Fibroblast of skin of back (primary cell): ENCODE results near the gene KCNG2.

ENCODE experiments used
- DNase-seq: peaks from one replicate; pipeline ENCODE4 v3.0.0-alpha.2; 2013

KCNG2 gene

GRCh38 chr18:79800371-79801180 is 2.8 kb downstream of the KCNG2 start:
- no peak for DNase-seq

- DNase-seq = no peak
Measured at GRCh38 chr18:79801217-79801616, 3.5 kb downstream of the KCNG2 start.

- DNase-seq = no peak
Measured at GRCh38 chr18:79801641-79802040, 3.9 kb downstream of the KCNG2 start.

- DNase-seq = no peak
Measured at GRCh38 chr18:79802298-79802697, 4.6 kb downstream of the KCNG2 start.

DNA sequence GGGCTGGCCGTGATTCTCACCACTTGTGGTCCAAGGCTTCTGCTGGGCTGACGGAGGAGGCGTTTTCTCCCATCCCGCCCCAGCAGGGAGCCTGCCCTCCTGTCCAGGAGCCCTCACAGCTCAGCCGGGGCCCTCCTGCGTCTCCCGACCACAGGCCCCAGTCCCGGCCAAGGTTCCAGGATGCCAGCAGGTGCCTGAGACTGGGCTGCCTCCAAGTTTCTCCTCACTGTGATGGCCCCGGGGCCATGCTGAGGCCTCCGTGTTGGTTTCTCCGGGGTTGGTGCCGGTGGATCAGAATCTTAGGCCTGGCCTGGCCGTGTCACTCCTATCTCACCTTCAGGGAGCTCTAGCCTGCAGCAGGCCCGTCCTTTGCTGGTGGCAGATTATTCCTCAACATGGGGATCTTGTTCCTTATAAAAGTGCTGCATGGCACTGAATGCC is 5.9 kb downstream of the KCNG2 start:
- DNase-seq = no peak

DNA sequence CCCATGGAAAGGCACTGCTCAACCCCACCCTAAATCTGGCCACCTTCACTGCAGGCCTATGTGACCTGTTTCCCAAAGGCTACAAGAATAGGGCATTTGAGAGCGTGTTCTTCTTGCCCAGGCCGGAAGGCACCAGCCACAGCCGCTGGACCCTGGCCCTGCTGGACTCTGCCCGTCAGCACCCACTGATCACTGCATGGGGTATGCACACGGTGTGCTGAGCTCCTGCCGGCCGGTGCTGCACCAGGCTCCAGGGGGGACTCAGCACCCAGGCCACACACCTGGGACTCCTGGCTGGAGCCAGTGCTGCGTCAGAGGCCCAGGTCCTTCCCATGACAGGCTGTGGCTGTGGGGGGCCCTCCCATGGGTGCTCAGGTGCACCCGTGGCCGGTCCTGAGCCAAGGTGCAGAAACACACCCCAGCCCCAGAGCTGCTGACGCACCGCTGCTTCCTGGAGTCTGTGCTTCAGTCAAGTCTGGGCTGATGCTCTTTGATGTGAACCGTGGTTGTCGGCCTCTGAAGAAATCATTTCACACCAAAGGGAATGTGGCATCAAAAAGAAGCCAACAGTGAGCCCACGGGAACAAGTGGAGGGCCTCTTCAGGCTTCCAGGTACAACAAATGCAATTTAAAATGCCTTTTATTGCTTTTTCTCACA is 6.5 kb downstream of the KCNG2 start:
- no peak for DNase-seq

GRCh38 chr18:79805211-79805887 is 7.6 kb downstream of the KCNG2 start:
- DNase-seq = no peak

GRCh38 chr18:79805926-79806487 is 8.3 kb downstream of the KCNG2 start:
- DNase-seq = no peak

DNA sequence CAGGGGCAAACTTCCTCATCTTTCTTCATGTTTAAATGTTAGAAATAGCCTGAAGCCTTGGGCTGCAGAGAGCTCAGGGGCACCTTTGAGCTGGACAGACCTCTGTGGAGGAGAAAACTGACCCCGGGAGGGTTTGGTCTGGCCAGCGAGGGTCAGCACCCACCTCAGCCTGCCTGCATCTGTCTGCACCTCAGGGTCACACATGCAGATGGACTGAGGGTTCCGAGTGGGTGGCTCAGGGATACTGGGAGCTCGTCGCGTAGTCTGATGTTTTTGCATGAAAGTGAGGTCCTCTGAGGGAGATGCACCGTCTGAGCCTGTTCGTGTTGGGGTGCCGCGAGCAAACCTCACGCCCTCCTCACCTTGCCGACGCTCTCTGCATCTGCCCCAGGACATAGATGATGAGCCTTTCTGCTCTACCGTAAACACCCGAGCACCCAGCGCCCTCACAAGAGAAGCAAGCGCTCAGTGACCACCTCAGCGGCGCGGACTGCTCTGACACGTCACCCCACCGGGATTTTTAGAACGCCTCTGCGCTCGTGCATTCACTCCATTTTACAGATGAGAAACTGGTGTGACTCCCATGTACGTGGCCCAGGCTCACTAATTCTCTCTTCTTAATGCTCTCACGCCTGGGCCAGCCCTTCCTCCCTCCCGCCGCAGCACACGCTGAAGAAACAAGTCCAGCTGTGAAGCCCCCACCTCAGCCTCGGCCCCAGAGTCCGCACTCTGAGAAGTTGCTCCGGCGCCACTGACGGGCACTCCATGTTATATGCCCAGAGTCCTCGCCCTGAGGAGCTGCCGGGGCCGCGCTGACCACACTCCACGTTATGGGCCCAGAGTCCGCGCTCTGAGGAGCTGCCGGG is 9.5 kb downstream of the KCNG2 start:
- DNase-seq = no peak

DNA sequence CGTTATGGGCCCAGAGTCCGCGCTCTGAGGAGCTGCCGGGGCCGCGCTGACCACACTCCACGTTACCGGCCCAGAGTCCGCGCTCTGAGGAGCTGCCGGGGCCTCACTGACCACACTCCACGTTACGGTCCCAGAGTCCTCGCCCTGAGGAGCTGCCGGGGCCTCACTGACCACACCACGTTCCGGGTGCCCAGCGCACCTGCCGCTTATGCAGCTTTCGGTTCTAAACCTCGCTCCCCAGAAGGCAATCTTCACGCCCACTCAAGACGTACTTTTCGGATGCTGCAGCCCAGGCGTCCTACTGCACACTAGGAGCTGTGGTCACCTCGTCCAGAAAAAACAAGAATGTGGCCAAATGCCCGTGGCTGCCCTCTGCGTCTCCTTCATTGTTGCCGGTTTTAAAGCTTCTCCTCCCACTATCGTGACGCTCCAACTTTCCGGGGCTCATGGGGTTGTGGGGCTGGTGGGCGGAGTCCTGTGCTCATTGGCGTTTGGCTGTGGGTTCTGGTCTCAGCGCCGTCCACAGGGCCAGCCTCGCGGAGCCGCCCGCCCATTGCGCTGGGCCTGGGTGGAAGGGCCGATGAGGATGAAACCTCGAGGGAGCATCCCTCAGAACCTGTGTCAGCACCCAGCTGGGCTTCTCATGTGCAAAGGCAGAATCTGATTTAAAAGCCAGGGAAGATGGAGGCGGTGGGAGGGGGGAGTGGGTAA is 11.9 kb downstream of the KCNG2 start:
- no peak for DNase-seq

DNA sequence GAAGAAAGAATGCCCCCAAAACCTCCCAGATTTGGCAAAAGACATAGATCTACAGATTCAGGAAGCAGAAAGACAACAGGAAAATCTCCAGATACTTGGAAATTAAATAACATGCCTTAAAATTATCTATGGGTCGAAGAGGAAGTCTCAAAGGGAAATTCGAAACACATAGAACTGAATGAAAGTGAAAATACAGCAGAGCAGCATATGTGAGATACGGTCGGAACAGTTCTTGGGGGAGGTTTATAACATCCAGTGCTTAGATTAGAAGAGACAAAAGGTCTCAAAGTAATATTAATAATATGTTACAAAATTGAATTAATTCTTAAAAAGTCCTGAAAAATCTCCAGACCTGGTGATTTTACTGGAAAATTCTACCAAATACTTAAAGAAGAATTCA is 14.3 kb downstream of the KCNG2 start:
- no peak for DNase-seq

- no peak for DNase-seq
Measured at GRCh38 chr18:79814373-79814772, 16.6 kb downstream of the KCNG2 start.

GRCh38 chr18:79815657-79816056 is 17.9 kb downstream of the KCNG2 start:
- no peak for DNase-seq

- DNase-seq = no peak
Measured at GRCh38 chr18:79816092-79816491, 18.4 kb downstream of the KCNG2 start.

DNA sequence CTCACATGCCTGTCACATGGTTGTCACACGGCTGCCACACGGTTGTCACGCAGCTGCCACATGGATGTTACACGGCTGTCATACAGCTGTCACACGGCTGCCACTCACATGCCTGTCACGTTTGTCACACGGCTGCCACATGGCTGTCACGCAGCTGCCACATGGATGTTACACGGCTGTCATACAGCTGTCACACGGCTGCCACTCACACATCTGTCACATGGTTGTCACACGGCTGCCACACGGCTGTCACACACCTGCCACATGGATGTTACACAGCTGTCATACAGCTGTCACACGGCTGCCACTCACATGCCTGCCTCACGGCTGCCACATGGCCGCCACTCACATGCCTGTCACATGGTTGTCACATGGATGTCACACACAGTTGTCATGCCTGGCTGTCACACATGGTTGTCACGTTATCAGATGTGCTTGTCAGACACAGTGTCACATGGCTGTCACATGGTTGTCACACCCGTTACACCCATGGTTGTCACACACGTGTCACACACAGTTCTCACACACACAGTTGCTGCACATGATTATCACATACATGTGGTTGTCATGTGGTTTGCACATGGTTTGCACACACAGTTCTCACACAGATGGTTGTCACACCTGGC is 19.4 kb downstream of the KCNG2 start:
- DNase-seq = no peak

- DNase-seq = no peak
Measured at GRCh38 chr18:79817607-79817998, 19.9 kb downstream of the KCNG2 start.

GRCh38 chr18:79818036-79818435 is 20.3 kb downstream of the KCNG2 start:
- peak; percentile 21 for DNase-seq

- DNase-seq = no peak
Measured at GRCh38 chr18:79818631-79819030, 20.9 kb downstream of the KCNG2 start.

- no peak for DNase-seq
Measured at GRCh38 chr18:79819064-79819967, 21.6 kb downstream of the KCNG2 start.

- no peak for DNase-seq
Measured at GRCh38 chr18:79819968-79820351, 22.2 kb downstream of the KCNG2 start.
